HEK293T (cell line): ENCODE measurements around the gene FCRL2.

Source experiments
- BHLHE40 ChIP-seq: fragments of 450-650 bp; IDR thresholded peaks from 2 replicates; pipeline ENCODE4 v1.6.1; 2016; ENCODE audit warnings: mild to moderate bottlenecking, moderate library complexity, borderline replicate concordance
- ELF4 ChIP-seq: fragments of 450-650 bp; IDR thresholded peaks from 2 replicates; pipeline ENCODE4 v1.6.1; 2017; ENCODE audit warnings: antibody characterized with exemption
- FOXA1 ChIP-seq: fragments of 450-650 bp; IDR thresholded peaks from 2 replicates; pipeline ENCODE4 v1.6.1; 2016; ENCODE audit warnings: mild to moderate bottlenecking
- L3MBTL2 ChIP-seq: fragments of 450-650 bp; conservative IDR thresholded peaks from 2 replicates; pipeline ENCODE4 v1.6.1; 2016; ENCODE audit warnings: mild to moderate bottlenecking
- SP1 ChIP-seq: fragments of 450-650 bp; IDR thresholded peaks from 2 replicates; pipeline ENCODE4 v1.6.1; 2017
- SUZ12 ChIP-seq: fragments of 450-650 bp; IDR thresholded peaks from 2 replicates; pipeline ENCODE4 v1.6.1; 2016; ENCODE audit warnings: mild to moderate bottlenecking
- ZNF384 ChIP-seq: fragments of 450-650 bp; IDR thresholded peaks from 2 replicates; pipeline ENCODE4 v1.6.1; 2016
- TF ChIP-seq, protein P1 (sequence below): fragments of 450-650 bp; IDR thresholded peaks from 2 replicates; pipeline ENCODE4 v1.6.1; 2016

DNA sequence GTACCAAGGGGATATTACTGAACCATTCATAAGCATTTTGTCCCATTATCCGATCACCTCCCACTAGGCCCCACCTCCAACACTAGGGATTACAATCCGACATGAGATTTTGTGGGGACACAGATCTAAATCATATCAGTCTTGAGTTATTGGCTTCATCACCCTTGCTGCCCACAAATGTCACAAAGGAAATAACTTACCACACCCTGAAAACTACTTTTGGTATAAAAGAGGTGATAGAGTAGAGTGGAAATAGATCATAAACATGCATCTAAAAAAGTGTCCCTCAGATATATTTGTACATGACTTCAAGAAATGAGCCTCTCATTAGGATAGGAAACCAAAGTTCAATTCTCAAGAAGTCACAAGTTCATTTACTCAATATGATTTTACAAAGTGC is 53.8 kb downstream of the FCRL2 start:
- no peak for TF ChIP-seq SUZ12
- TF ChIP-seq, protein P1, sequence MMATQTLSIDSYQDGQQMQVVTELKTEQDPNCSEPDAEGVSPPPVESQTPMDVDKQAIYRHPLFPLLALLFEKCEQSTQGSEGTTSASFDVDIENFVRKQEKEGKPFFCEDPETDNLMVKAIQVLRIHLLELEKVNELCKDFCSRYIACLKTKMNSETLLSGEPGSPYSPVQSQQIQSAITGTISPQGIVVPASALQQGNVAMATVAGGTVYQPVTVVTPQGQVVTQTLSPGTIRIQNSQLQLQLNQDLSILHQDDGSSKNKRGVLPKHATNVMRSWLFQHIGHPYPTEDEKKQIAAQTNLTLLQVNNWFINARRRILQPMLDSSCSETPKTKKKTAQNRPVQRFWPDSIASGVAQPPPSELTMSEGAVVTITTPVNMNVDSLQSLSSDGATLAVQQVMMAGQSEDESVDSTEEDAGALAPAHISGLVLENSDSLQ = no peak
- TF ChIP-seq ZNF384 = no peak
- no peak for TF ChIP-seq ELF4
- TF ChIP-seq BHLHE40 = no peak
- TF ChIP-seq SP1 = no peak
- no peak for TF ChIP-seq L3MBTL2
- no peak for TF ChIP-seq FOXA1
